ENCODE results near the gene IRF2BP1. TPM values are rescaled to one million over a fixed set of nuclear protein-coding genes. Genes with fewer than 3 reads are reported as not detected.

The IRF2BP1 gene
- total and polyA plus RNA-seq, 2 of the 13 experiments (the other 11 are each of a cell fraction or from before 2014, with no cell fraction given), result 4.3 to 14.3 TPM

DNA sequence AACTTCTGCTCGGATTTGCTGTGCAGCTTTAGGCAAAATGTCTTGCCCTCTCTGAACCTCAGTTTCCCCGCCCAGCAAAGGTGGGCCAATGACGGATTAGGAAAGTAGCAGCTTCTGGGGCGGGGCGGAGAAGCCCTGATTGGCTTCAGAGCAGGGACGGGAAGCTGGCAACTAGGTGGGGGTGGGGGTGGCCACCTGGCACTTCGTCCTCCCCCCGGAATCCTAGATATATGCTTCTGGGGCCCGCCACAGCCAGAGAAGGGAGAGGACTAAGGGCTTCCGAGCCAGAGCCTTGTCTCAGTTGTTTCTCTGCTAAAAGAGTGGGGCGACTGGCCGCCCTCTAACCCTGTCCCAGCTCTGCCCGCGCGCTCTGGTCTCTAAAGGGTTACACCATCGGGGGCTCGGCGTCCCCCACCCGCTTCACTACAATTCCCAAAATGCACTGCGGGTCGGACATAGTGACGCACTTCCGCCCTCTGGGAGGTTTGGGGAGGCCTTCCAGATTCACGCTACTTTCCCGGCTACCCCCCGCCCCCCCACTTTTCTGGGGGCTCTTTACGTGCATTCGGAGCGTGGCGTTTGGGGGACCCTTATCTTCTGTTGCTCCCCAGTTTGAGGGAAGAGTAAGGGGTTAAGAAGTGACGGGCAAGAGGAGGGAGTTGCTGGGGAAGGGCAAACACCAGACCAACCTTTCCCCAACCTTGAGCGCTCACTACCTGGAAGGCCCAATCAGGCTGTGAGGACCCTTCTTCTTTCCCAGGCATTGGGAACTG is 672 bp upstream of the IRF2BP1 start (continued):
- TF ChIP-seq ZNF629 (CRISPR knock-in tag; conservative IDR thresholded peaks at IDR 0.05) (peak; percentile 22; the same call in 1 of the 2 replicates), ZNF326 (CRISPR knock-in tag; IDR thresholded peaks at IDR 0.05; ENCODE audit: borderline replicate concordance) (0 out of 2 replicates have a peak, but pooled peaks have one; percentile 20), CEBPG (CRISPR knock-in tag; IDR thresholded peaks at IDR 0.05) (0 out of 2 replicates have a peak, but pooled peaks have one; percentile 23), CENPX (CRISPR knock-in tag; IDR thresholded peaks at IDR 0.05) (no peak), MLX (CRISPR knock-in tag; IDR thresholded peaks at IDR 0.05) (0 out of 2 replicates have a peak, but pooled peaks have one; percentile 23), PHF8 (CRISPR knock-in tag; IDR thresholded peaks at IDR 0.05) (peak; percentile 85), CTCF (CRISPR knock-in tag; IDR thresholded peaks at IDR 0.05) (no peak), ZNF414 (CRISPR knock-in tag; IDR thresholded peaks at IDR 0.05) (peak; percentile 25; the same call in 1 of the 2 replicates), ZNF251 (CRISPR knock-in tag; IDR thresholded peaks at IDR 0.05) (no peak), YY1 (IDR thresholded peaks at IDR 0.05; ENCODE audit: insufficient read depth, insufficient replicate concordance, low read depth, low read length) (peak; percentile 66), NONO (IDR thresholded peaks at IDR 0.05) (no peak), NONO (CRISPR knock-in tag; conservative IDR thresholded peaks at IDR 0.05) (no peak), ZNF761 (CRISPR knock-in tag; conservative IDR thresholded peaks at IDR 0.05) (peak; percentile 63; the same call in 1 of the 2 replicates), ERF (CRISPR knock-in tag; IDR thresholded peaks at IDR 0.05) (peak; percentile 17), KDM5B (CRISPR knock-in tag; IDR thresholded peaks at IDR 0.05; ENCODE audit: borderline replicate concordance) (no peak), ZNF883 (CRISPR knock-in tag; IDR thresholded peaks at IDR 0.05; ENCODE audit: not compliant biosample characterization) (no peak), HNRNPK (IDR thresholded peaks at IDR 0.05; ENCODE audit: low read depth, low read length, poor library complexity, severe bottlenecking) (no peak), CBFB (CRISPR knock-in tag; IDR thresholded peaks at IDR 0.05) (peak; percentile 60; the same call in 1 of the 2 replicates), ELK4 (CRISPR knock-in tag; IDR thresholded peaks at IDR 0.05; ENCODE audit: borderline replicate concordance) (0 out of 2 replicates have a peak, but pooled peaks have one; percentile 41)
- TF ChIP-seq, protein P1, sequence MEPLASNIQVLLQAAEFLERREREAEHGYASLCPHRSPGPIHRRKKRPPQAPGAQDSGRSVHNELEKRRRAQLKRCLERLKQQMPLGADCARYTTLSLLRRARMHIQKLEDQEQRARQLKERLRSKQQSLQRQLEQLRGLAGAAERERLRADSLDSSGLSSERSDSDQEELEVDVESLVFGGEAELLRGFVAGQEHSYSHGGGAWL (CRISPR knock-in tag; IDR thresholded peaks at IDR 0.05), result 0 out of 2 replicates have a peak, but pooled peaks have one; percentile 27
- TF ChIP-seq, protein P2, sequence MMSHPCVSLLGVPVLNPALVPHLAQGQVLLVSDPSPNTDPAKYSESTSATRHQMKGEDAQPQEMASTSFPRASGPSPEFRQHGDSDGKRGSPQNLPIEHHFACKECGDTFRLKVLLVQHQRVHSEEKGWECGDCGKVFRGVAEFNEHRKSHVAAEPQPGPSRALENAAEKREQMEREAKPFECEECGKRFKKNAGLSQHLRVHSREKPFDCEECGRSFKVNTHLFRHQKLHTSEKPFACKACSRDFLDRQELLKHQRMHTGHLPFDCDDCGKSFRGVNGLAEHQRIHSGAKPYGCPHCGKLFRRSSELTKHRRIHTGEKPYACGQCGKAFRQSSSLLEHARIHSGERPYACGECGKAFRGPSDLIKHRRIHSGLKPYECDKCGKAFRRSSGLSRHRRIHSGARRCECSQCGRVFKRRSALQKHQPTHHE (CRISPR knock-in tag; IDR thresholded peaks at IDR 0.05; ENCODE audit: borderline replicate concordance), result no peak
- TF ChIP-seq, protein P3, sequence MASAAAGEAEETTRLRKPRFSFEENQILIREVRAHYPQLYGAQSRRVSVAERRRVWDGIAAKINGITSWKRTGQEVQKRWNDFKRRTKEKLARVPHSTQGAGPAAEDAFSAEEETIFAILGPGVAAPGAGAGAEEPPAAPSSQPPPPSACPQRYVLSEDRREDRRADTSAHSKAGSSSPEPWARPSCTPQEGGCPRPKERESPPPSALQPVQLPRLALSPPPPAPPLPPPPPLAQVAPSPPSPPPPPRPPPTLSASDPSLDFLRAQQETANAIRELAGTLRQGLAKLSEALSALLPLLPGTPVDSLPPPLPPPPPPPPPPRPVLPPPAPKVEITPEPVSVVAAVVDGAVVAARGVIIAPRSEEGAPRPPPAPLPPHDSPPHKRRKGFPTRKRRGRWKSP (CRISPR knock-in tag; IDR thresholded peaks at IDR 0.05), result 0 out of 2 replicates have a peak, but pooled peaks have one; percentile 66

Measured in HepG2 (cell line).